Stimulated activated CD4-positive, alpha-beta T cell treated with anti-CD3 and anti-CD28 coated beads, Interleukin-1b, Interleukin-23, amount 100 ng/mL, for 48 hours (primary cell): ENCODE measurements around the gene ARHGEF17.
A peak's percentile ranks its signal among the peaks of the same experiment; 100 is the strongest.
"Not testable (repeated sequence)": the region's sequence is repeated elsewhere in the genome, so short reads cannot be mapped to it uniquely, and the experiment has no call there.

Experiments
- DNase-seq: peaks from one replicate; pipeline ENCODE4 v3.0.0-alpha.2; 2020

Gene ARHGEF17

GRCh38 chr11:73272680-73273038 is 35.4 kb upstream of the ARHGEF17 start:
- DNase-seq, result no peak

GRCh38 chr11:73273222-73273895 is 34.7 kb upstream of the ARHGEF17 start:
- DNase-seq, result no peak

- DNase-seq, result not testable (repeated sequence)
These were observed 33.9 kb upstream of the ARHGEF17 start for GRCh38 chr11:73274191-73274590.

GRCh38 chr11:73274722-73275380 is 33.2 kb upstream of the ARHGEF17 start:
- DNase-seq, result no peak

- no peak for DNase-seq
These were observed 32.7 kb upstream of the ARHGEF17 start for GRCh38 chr11:73275381-73275750.

- DNase-seq, result no peak
These were observed 30.6 kb upstream of the ARHGEF17 start for GRCh38 chr11:73277467-73277866.

GRCh38 chr11:73280626-73281025 is 27.4 kb upstream of the ARHGEF17 start:
- DNase-seq, result no peak

- DNase-seq, result no peak
These were observed 26.8 kb upstream of the ARHGEF17 start for GRCh38 chr11:73281201-73281741.

- no peak for DNase-seq
These were observed 26.0 kb upstream of the ARHGEF17 start for GRCh38 chr11:73281796-73282660.

- DNase-seq, result no peak
These were observed 24.6 kb upstream of the ARHGEF17 start for GRCh38 chr11:73283276-73284000.

- DNase-seq, result no peak
These were observed 24.0 kb upstream of the ARHGEF17 start for GRCh38 chr11:73284106-73284505.

- no peak for DNase-seq
These were observed 22.4 kb upstream of the ARHGEF17 start for GRCh38 chr11:73285721-73286120.

- no peak for DNase-seq
These were observed 21.8 kb upstream of the ARHGEF17 start for GRCh38 chr11:73286240-73286810.

GRCh38 chr11:73287400-73288101 is 20.5 kb upstream of the ARHGEF17 start:
- no peak for DNase-seq

- DNase-seq, result no peak
These were observed 19.7 kb upstream of the ARHGEF17 start for GRCh38 chr11:73288192-73288872.

- peak; percentile 41 for DNase-seq
These were observed 19.0 kb upstream of the ARHGEF17 start for GRCh38 chr11:73288873-73289707.

- DNase-seq, result no peak
These were observed 17.5 kb upstream of the ARHGEF17 start for GRCh38 chr11:73290536-73290935.

- DNase-seq, result no peak
These were observed 16.9 kb upstream of the ARHGEF17 start for GRCh38 chr11:73291196-73291595.

- no peak for DNase-seq
These were observed 16.1 kb upstream of the ARHGEF17 start for GRCh38 chr11:73291781-73292524.

- DNase-seq, result no peak
These were observed 15.6 kb upstream of the ARHGEF17 start for GRCh38 chr11:73292525-73292894.
